ENCODE data around the gene ABCG2. TPM values are rescaled to one million over a fixed set of nuclear protein-coding genes. Genes with fewer than 3 reads are reported as not detected.

The ABCG2 gene
- total RNA-seq, 1 donor from 2014 or later: 14.6 TPM

- no peak for DNase-seq (ENCODE audit: extremely low read depth, low read depth, low spot score)
Observed at GRCh38 chr4:88077911-88078524, 80.4 kb downstream of the ABCG2 start.

GRCh38 chr4:88075336-88075735 is 83.1 kb downstream of the ABCG2 start:
- DNase-seq (ENCODE audit: extremely low read depth, low read depth, low spot score): no peak

- no peak for DNase-seq (ENCODE audit: extremely low read depth, low read depth, low spot score)
Observed at GRCh38 chr4:88070031-88070430, 88.4 kb downstream of the ABCG2 start.

- no peak for DNase-seq (ENCODE audit: extremely low read depth, low read depth, low spot score)
Observed at GRCh38 chr4:88064410-88064809, 94.0 kb downstream of the ABCG2 start.

GRCh38 chr4:88063634-88064296 is 94.7 kb downstream of the ABCG2 start:
- no peak for DNase-seq (ENCODE audit: extremely low read depth, low read depth, low spot score)

DNA sequence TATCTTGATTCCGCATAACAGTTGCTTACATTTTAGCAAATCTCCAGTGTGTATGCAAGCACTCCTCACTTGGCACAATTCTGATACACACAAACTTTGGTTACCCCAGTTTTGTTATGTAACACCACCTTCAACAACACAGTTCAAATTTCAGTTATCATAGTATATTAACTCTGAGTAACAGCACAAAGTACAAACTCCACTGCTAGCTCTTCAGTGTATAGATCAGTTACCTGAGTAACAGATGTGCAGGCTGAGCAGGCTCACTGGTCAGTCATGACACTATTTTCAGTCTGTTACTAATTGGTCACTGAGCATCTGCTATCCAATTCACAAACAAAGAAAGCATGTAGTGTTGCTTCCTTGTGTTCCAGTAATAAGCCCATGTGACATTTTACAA is 95.6 kb downstream of the ABCG2 start:
- no peak for DNase-seq (ENCODE audit: extremely low read depth, low read depth, low spot score)

GRCh38 chr4:88062311-88062710 is 96.1 kb downstream of the ABCG2 start:
- DNase-seq (ENCODE audit: extremely low read depth, low read depth, low spot score): no peak

DNA sequence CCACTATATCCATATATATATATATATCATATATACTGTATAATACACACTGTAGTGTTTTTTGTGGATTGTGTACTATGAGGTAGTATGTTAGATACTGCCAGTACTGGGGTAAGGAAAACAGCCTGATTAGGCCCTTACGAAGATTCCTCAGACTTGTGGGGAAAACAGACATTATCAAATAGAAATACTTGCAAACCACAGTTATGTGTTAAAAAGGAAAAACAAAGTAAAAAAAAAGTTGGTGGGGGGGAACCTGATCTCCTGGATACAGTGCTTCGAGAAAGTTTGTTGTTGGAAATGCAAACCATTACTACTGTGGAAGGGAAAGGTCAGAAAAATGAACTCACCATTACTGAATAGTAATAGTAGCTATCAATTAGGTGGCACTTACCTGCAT is 98.0 kb downstream of the ABCG2 start:
- no peak for DNase-seq (ENCODE audit: extremely low read depth, low read depth, low spot score)

- no peak for DNase-seq (ENCODE audit: extremely low read depth, low read depth, low spot score)
Observed at GRCh38 chr4:88059766-88060165, 98.7 kb downstream of the ABCG2 start.

GRCh38 chr4:88058295-88058694 is 100.1 kb downstream of the ABCG2 start:
- no peak for DNase-seq (ENCODE audit: extremely low read depth, low read depth, low spot score)

DNA sequence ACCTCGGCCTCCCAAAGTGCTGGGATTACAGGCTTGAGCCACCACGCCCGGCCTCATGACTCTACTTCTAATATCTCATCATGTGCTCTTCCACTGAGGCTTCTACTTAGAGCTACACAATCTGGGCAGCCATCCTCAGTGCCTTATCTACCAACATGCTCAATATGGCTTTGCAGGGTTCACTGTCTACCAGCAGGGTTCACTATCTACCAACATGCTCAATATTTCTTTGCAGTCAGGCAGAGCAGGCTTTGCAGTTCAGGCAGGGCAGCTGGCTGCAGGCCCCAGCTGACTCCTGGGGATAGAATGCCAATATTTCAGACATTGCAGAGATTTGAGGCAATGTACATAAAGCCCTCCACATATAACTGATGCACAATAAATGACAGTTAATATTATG is 103.5 kb downstream of the ABCG2 start:
- DNase-seq (ENCODE audit: extremely low read depth, low read depth, low spot score): no peak

GRCh38 chr4:88054229-88054628 is 104.2 kb downstream of the ABCG2 start:
- no peak for DNase-seq (ENCODE audit: extremely low read depth, low read depth, low spot score)

GRCh38 chr4:88045021-88045420 is 113.4 kb downstream of the ABCG2 start:
- DNase-seq (ENCODE audit: extremely low read depth, low read depth, low spot score): no peak

- no peak for DNase-seq (ENCODE audit: extremely low read depth, low read depth, low spot score)
Observed at GRCh38 chr4:88043586-88044340, 114.7 kb downstream of the ABCG2 start.

- no peak for DNase-seq (ENCODE audit: extremely low read depth, low read depth, low spot score)
Observed at GRCh38 chr4:88043001-88043400, 115.4 kb downstream of the ABCG2 start.

- no peak for DNase-seq (ENCODE audit: extremely low read depth, low read depth, low spot score)
Observed at GRCh38 chr4:88041626-88042025, 116.8 kb downstream of the ABCG2 start.

DNA sequence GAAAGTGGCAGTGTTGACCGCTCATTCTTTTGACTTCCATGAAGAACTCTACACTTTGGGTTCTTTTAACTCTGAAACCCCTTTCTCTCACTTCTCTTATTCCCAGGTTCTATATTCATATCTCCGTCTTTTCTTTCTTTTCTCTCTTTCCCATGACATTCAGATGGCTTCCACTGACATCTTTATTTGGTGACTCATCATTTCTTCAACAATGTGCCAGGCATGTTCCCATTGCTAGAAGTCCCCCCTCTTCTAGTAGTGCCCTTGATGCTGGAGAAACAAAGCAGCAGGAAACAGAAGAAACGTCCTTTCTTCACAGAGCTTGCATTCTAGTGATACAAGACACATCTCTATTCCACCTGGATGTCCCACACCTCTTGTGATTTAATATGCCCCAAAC is 117.7 kb downstream of the ABCG2 start:
- no peak for DNase-seq (ENCODE audit: extremely low read depth, low read depth, low spot score)

Other genes with a start within 250 kb of the ABCG2 start
- 6.7 and 33.4 TPM in 2 replicates for gene SPP1, start 182.9 kb downstream of the ABCG2 start, total RNA-seq
- 18.8 and 27.6 TPM in 2 replicates for gene PKD2, start 151.0 kb downstream of the ABCG2 start, total RNA-seq
- gene PPM1K, start 125.9 kb upstream of the ABCG2 start, total RNA-seq: 5.8 and 11.5 TPM in 2 replicates
- 6.4 and 13.1 TPM in 2 replicates for gene HERC6, start 220.2 kb upstream of the ABCG2 start, total RNA-seq